Measurements from ENCODE around the gene MEOX1. TPM values are rescaled to one million over a fixed set of nuclear protein-coding genes. Genes with fewer than 3 reads are reported as not detected.

The MEOX1 gene
- total RNA-seq, 1 experiment from 2014 or later = not detected

Small RNA genes within 50 kb of the gene (small RNA-seq; reads per million reads assigned to genes)
- 0 reads per million in 2 experiments for gene RF00017

Other genes starting within 250 kb of the MEOX1 start
- gene DHX8, start 177.9 kb downstream of the MEOX1 start, total RNA-seq (2014; rRNA removed; shearing (Covaris generic)) = 41.7 and 46.3 TPM in 2 replicates
- 154 and 164 TPM in 2 replicates for gene ETV4, start 115.6 kb downstream of the MEOX1 start, total RNA-seq (2014; rRNA removed; shearing (Covaris generic))
- not detected in 2 replicates for gene SOST, start 96.9 kb upstream of the MEOX1 start, total RNA-seq (2014; rRNA removed; shearing (Covaris generic))
- 139 and 151 TPM in 2 replicates for gene DUSP3, start 117.1 kb upstream of the MEOX1 start, total RNA-seq (2014; rRNA removed; shearing (Covaris generic))
- 0.05 and 0.19 TPM in 2 replicates for gene CFAP97D1, start 118.5 kb upstream of the MEOX1 start, total RNA-seq (2014; rRNA removed; shearing (Covaris generic))
- 4.0 and 6.3 TPM in 2 replicates for gene MPP3, start 171.2 kb upstream of the MEOX1 start, total RNA-seq (2014; rRNA removed; shearing (Covaris generic))
- gene CD300LG, start 185.3 kb upstream of the MEOX1 start, total RNA-seq (2014; rRNA removed; shearing (Covaris generic)) = not detected in 2 replicates
- gene MPP2, start 245.6 kb upstream of the MEOX1 start, total RNA-seq (2014; rRNA removed; shearing (Covaris generic)) = 1.8 TPM in 2 replicates

Measured in SK-MEL-5 (cell line).